Peyer's patch (tissue), 4 donors: ENCODE results near the gene PPP1R16B.

Source experiments
- POLR2A ChIP-seq, 2 donors: fragments of 450-650 bp; IDR thresholded peaks; one replicate each; pipeline ENCODE4 v1.5.1; 2017; ENCODE audit warnings: antibody characterized with exemption in 2 of 2, mild to moderate bottlenecking in 2 of 2, moderate library complexity in 2 of 2
- TF ChIP-seq, protein P1 (sequence below), 6 experiments: fragments of 450-650 bp in 4 of 6; fragments of 200-600 bp in 2 of 6; sonication (generic) in 1 of 6; IDR thresholded peaks; one replicate each; pipeline ENCODE4 v1.5.1; 2017 to 2019; ENCODE audit warnings: antibody characterized with exemption in 6 of 6, mild to moderate bottlenecking in 3 of 6, moderate library complexity in 1 of 6

GRCh38 chr20:38812709-38813573 lies 7.4 kb downstream of the PPP1R16B start:
- TF ChIP-seq POLR2A (IDR thresholded peaks at IDR 0.05), result no peak
- TF ChIP-seq, protein P1, sequence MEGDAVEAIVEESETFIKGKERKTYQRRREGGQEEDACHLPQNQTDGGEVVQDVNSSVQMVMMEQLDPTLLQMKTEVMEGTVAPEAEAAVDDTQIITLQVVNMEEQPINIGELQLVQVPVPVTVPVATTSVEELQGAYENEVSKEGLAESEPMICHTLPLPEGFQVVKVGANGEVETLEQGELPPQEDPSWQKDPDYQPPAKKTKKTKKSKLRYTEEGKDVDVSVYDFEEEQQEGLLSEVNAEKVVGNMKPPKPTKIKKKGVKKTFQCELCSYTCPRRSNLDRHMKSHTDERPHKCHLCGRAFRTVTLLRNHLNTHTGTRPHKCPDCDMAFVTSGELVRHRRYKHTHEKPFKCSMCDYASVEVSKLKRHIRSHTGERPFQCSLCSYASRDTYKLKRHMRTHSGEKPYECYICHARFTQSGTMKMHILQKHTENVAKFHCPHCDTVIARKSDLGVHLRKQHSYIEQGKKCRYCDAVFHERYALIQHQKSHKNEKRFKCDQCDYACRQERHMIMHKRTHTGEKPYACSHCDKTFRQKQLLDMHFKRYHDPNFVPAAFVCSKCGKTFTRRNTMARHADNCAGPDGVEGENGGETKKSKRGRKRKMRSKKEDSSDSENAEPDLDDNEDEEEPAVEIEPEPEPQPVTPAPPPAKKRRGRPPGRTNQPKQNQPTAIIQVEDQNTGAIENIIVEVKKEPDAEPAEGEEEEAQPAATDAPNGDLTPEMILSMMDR (IDR thresholded peaks at IDR 0.05), result no peak
